Measurements from ENCODE around the gene MAP4K2. TPM values are rescaled to one million over a fixed set of nuclear protein-coding genes. Genes with fewer than 3 reads are reported as not detected.

MAP4K2 gene
- total and polyA plus RNA-seq, 2 of the 13 experiments (the other 11 are each of a cell fraction or from before 2014, with no cell fraction given), result 8.3 to 17.6 TPM

DNA sequence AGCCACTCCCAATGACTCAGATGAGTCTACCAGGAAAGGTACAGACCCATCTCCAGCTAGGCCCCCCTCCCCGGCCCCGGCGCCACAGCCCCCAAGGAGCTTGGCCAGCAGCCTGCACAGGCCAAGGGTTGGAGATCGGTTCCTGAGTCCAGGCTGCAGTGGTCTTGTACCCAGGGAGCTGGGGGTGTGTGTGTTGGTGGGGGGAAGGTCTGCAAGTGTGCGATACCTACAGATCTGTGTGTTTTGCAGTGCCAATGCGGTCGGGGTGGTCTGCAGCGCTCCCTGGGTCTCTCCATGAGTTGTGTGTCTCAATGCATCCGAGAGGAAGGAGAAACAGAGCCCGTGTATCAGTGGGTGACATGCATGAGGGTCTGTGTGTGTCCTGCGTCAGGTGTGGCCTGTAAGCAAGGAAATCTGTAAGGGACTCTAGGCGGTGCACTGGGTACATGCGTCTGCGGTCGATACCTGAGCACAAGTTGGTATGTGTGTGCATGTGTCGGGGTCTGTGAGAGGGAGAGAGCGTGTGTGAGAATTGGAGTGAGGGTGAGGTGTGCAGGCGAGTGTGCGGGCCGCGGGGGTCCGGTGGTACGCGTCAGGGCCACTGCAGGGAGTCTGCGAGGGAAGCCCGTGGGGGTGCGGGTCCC lies 40.8 kb upstream of the MAP4K2 start (continued):
- TF ChIP-seq NCOA1 (CRISPR knock-in tag; IDR thresholded peaks at IDR 0.05) (no peak), ZSCAN30 (CRISPR knock-in tag; IDR thresholded peaks at IDR 0.05) (no peak), ZNF674 (CRISPR knock-in tag; IDR thresholded peaks at IDR 0.05; ENCODE audit: low read depth) (no peak), JDP2 (CRISPR knock-in tag; IDR thresholded peaks at IDR 0.05; ENCODE audit: borderline replicate concordance) (no peak), ZNF782 (CRISPR knock-in tag; IDR thresholded peaks at IDR 0.05; ENCODE audit: borderline replicate concordance) (no peak), JARID2 (CRISPR knock-in tag; IDR thresholded peaks at IDR 0.05; ENCODE audit: insufficient replicate concordance) (no peak), ASH2L (IDR thresholded peaks at IDR 0.05; ENCODE audit: insufficient read length, low read depth, low read length) (no peak), CC2D1A (CRISPR knock-in tag; IDR thresholded peaks at IDR 0.05) (no peak), JUNB (CRISPR knock-in tag; IDR thresholded peaks at IDR 0.05; ENCODE audit: borderline replicate concordance) (0 out of 2 replicates have a peak, but pooled peaks have one; percentile 24), ZNF564 (CRISPR knock-in tag; IDR thresholded peaks at IDR 0.05) (no peak), HDAC1 (CRISPR knock-in tag; IDR thresholded peaks at IDR 0.05) (peak; percentile 34; the same call in 1 of the 2 replicates), KDM6A (CRISPR knock-in tag; IDR thresholded peaks at IDR 0.05; ENCODE audit: low read depth) (no peak), RFX3 (CRISPR knock-in tag; IDR thresholded peaks at IDR 0.05) (no peak), ELF4 (CRISPR knock-in tag; IDR thresholded peaks at IDR 0.05; ENCODE audit: borderline replicate concordance) (no peak)
- TF ChIP-seq, protein P1, sequence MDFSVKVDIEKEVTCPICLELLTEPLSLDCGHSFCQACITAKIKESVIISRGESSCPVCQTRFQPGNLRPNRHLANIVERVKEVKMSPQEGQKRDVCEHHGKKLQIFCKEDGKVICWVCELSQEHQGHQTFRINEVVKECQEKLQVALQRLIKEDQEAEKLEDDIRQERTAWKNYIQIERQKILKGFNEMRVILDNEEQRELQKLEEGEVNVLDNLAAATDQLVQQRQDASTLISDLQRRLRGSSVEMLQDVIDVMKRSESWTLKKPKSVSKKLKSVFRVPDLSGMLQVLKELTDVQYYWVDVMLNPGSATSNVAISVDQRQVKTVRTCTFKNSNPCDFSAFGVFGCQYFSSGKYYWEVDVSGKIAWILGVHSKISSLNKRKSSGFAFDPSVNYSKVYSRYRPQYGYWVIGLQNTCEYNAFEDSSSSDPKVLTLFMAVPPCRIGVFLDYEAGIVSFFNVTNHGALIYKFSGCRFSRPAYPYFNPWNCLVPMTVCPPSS (IDR thresholded peaks at IDR 0.05), result no peak
- TF ChIP-seq, protein P2, sequence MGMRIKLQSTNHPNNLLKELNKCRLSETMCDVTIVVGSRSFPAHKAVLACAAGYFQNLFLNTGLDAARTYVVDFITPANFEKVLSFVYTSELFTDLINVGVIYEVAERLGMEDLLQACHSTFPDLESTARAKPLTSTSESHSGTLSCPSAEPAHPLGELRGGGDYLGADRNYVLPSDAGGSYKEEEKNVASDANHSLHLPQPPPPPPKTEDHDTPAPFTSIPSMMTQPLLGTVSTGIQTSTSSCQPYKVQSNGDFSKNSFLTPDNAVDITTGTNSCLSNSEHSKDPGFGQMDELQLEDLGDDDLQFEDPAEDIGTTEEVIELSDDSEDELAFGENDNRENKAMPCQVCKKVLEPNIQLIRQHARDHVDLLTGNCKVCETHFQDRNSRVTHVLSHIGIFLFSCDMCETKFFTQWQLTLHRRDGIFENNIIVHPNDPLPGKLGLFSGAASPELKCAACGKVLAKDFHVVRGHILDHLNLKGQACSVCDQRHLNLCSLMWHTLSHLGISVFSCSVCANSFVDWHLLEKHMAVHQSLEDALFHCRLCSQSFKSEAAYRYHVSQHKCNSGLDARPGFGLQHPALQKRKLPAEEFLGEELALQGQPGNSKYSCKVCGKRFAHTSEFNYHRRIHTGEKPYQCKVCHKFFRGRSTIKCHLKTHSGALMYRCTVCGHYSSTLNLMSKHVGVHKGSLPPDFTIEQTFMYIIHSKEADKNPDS (CRISPR knock-in tag; IDR thresholded peaks at IDR 0.05), result 0 out of 2 replicates have a peak, but pooled peaks have one; percentile 56
- TF ChIP-seq, protein P3, sequence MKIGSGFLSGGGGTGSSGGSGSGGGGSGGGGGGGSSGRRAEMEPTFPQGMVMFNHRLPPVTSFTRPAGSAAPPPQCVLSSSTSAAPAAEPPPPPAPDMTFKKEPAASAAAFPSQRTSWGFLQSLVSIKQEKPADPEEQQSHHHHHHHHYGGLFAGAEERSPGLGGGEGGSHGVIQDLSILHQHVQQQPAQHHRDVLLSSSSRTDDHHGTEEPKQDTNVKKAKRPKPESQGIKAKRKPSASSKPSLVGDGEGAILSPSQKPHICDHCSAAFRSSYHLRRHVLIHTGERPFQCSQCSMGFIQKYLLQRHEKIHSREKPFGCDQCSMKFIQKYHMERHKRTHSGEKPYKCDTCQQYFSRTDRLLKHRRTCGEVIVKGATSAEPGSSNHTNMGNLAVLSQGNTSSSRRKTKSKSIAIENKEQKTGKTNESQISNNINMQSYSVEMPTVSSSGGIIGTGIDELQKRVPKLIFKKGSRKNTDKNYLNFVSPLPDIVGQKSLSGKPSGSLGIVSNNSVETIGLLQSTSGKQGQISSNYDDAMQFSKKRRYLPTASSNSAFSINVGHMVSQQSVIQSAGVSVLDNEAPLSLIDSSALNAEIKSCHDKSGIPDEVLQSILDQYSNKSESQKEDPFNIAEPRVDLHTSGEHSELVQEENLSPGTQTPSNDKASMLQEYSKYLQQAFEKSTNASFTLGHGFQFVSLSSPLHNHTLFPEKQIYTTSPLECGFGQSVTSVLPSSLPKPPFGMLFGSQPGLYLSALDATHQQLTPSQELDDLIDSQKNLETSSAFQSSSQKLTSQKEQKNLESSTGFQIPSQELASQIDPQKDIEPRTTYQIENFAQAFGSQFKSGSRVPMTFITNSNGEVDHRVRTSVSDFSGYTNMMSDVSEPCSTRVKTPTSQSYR (CRISPR knock-in tag; IDR thresholded peaks at IDR 0.05; ENCODE audit: borderline replicate concordance), result no peak
- TF ChIP-seq, protein P4, sequence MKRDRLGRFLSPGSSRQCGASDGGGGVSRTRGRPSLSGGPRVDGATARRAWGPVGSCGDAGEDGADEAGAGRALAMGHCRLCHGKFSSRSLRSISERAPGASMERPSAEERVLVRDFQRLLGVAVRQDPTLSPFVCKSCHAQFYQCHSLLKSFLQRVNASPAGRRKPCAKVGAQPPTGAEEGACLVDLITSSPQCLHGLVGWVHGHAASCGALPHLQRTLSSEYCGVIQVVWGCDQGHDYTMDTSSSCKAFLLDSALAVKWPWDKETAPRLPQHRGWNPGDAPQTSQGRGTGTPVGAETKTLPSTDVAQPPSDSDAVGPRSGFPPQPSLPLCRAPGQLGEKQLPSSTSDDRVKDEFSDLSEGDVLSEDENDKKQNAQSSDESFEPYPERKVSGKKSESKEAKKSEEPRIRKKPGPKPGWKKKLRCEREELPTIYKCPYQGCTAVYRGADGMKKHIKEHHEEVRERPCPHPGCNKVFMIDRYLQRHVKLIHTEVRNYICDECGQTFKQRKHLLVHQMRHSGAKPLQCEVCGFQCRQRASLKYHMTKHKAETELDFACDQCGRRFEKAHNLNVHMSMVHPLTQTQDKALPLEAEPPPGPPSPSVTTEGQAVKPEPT (CRISPR knock-in tag; IDR thresholded peaks at IDR 0.05; ENCODE audit: low read depth), result no peak
- TF ChIP-seq, protein P5, sequence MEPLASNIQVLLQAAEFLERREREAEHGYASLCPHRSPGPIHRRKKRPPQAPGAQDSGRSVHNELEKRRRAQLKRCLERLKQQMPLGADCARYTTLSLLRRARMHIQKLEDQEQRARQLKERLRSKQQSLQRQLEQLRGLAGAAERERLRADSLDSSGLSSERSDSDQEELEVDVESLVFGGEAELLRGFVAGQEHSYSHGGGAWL (CRISPR knock-in tag; IDR thresholded peaks at IDR 0.05), result peak; percentile 12; the same call in 1 of the 2 replicates
- TF ChIP-seq, protein P6, sequence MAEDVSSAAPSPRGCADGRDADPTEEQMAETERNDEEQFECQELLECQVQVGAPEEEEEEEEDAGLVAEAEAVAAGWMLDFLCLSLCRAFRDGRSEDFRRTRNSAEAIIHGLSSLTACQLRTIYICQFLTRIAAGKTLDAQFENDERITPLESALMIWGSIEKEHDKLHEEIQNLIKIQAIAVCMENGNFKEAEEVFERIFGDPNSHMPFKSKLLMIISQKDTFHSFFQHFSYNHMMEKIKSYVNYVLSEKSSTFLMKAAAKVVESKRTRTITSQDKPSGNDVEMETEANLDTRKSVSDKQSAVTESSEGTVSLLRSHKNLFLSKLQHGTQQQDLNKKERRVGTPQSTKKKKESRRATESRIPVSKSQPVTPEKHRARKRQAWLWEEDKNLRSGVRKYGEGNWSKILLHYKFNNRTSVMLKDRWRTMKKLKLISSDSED (CRISPR knock-in tag; IDR thresholded peaks at IDR 0.05), result no peak
